K562 (cell line): ENCODE data around the gene ZNF814. TPM values are rescaled to one million over a fixed set of nuclear protein-coding genes. Genes with fewer than 3 reads are reported as not detected.
"Not testable (repeated sequence)": the region's sequence is repeated elsewhere in the genome, so short reads cannot be mapped to it uniquely, and the experiment has no call there.

Experiments used
- ATAC-seq: fragments of 200-7000 bp; cut with Tn5 transposase; 3 replicates; pipeline ENCODE4 v1.9.1; 2020; ENCODE audit warnings: moderate library complexity
- BruUV-seq: library from RNA; stranded (reverse); fragments of 400-500 nt; replicated peaks from 2 replicates; lab custom pipeline; 2021; lab: Mats Ljungman, UMichigan
- CTCF ChIA-PET: fragments of 300-600 bp; formaldehyde crosslinking; extraction: SDS; loops from one replicate; lab custom pipeline; 2021; ENCODE audit warnings: low intra/inter-chr PET ratio; lab: Yijun Ruan, JAX
- POLR2A ChIA-PET: fragments of 300-600, 350-650 bp; sonication (Branson Sonifier 250); formaldehyde crosslinking; extraction: SDS; loops from one replicate; lab custom pipeline; 2021; ENCODE audit warnings: antibody characterized with exemption, inconsistent platforms; lab: Yijun Ruan, JAX
- DNase-seq, 4 experiments: peaks; one replicate each; pipeline versions ENCODE4 v3.0.0 to v3.0.0-alpha.2; 2011 to 2018; ENCODE audit warnings: low spot score in 3 of 4, mixed read lengths in 3 of 4; ENCODE audit errors: extremely low read depth in 1 of 4
- FAIRE-seq: peaks from 2 replicates; lab custom pipeline; 2011; peaks lifted over from hg19 to GRCh38; lab: Jason Lieb, UNC
- H2AFZ ChIP-seq: 2 replicates; pipeline ENCODE4 v1.6.0; 2011; ENCODE audit warnings: low read depth, low read length, control low read depth, inconsistent platforms
- H3K27ac ChIP-seq: fragments of 200-600 bp; 3 replicates; pipeline ENCODE4 v1.8.0; 2011; ENCODE audit warnings: low read depth, mild to moderate bottlenecking, control low read depth, inconsistent platforms, low read length, moderate library complexity, mixed read lengths; ENCODE audit errors: extremely low read depth
- H3K27me3 ChIP-seq, 2 experiments: fragments of 300-600 bp in 1 of 2; 2 replicates in 1 of 2; 3 replicates in 1 of 2; pipeline versions ENCODE4 v1.6.0 to v1.8.0; 2011; ENCODE audit warnings: inconsistent platforms in 2 of 2, low read length in 2 of 2, mild to moderate bottlenecking in 1 of 2, mixed read lengths in 1 of 2, moderate library complexity in 1 of 2; ENCODE audit not compliant: control insufficient read depth in 2 of 2, insufficient read depth in 2 of 2
- H3K36me3 ChIP-seq: fragments of 300-600 bp; 3 replicates; pipeline ENCODE4 v1.8.0; 2011; ENCODE audit warnings: mild to moderate bottlenecking, low read length, inconsistent platforms; ENCODE audit not compliant: control insufficient read depth, insufficient read depth
- H3K4me1 ChIP-seq, 2 experiments: fragments of 200-600 bp in 1 of 2; replicated peaks in 1 of 2; 2 replicates in 1 of 2; 3 replicates in 1 of 2; pipeline versions ENCODE4 v1.5.1 to v1.8.0; 2011; ENCODE audit warnings: inconsistent platforms in 2 of 2, low read length in 2 of 2, mild to moderate bottlenecking in 1 of 2, mixed read lengths in 1 of 2, moderate library complexity in 1 of 2; ENCODE audit not compliant: control insufficient read depth in 2 of 2, insufficient read depth in 2 of 2
- H3K4me2 ChIP-seq: 2 replicates; pipeline ENCODE4 v1.6.1; 2011; ENCODE audit warnings: low read length, control low read depth, inconsistent platforms, mixed read lengths; ENCODE audit not compliant: insufficient read depth
- H3K4me3 ChIP-seq: fragments of 200-600 bp; sonication (generic), shearing (Covaris generic); 2 replicates; pipeline ENCODE4 v1.5.1; 2016; ENCODE audit warnings: control low read depth, inconsistent platforms
- H3K79me2 ChIP-seq: fragments of 200-600 bp; 3 replicates; pipeline ENCODE4 v1.8.0; 2011; ENCODE audit warnings: low read length, inconsistent platforms; ENCODE audit not compliant: control insufficient read depth, insufficient read depth
- H3K9ac ChIP-seq, 2 experiments: 2 replicates each; pipeline versions ENCODE4 v1.6.0 to v1.6.1; 2011; ENCODE audit warnings: low read depth in 2 of 2, low read length in 2 of 2, control low read depth in 1 of 2, inconsistent platforms in 1 of 2, mild to moderate bottlenecking in 1 of 2, mixed read lengths in 1 of 2; ENCODE audit not compliant: insufficient read depth in 1 of 2
- H3K9me1 ChIP-seq: one replicate; pipeline ENCODE4 v1.6.0; 2011; ENCODE audit warnings: inconsistent platforms, mild to moderate bottlenecking, low read length, moderate library complexity; ENCODE audit not compliant: control insufficient read depth, insufficient read depth
- H3K9me3 ChIP-seq: replicated peaks from 2 replicates; pipeline ENCODE4 v1.5.1; 2011; ENCODE audit warnings: low read depth, low read length, inconsistent platforms; ENCODE audit not compliant: control insufficient read depth, insufficient read depth
- H4K20me1 ChIP-seq: replicated peaks from 2 replicates; pipeline ENCODE4 v1.6.1; 2011; ENCODE audit warnings: low read length, inconsistent platforms, mixed read lengths; ENCODE audit not compliant: control insufficient read depth, insufficient read depth
- MEIS2 ChIP-seq: fragments of 450-650 bp; IDR thresholded peaks from 2 replicates; pipeline ENCODE4 v1.6.1; 2014; ENCODE audit warnings: mild to moderate bottlenecking; ENCODE audit not compliant: partially characterized antibody
- PRDM10 ChIP-seq: fragments of 450-650 bp; IDR thresholded peaks from 2 replicates; pipeline ENCODE4 v1.6.1; 2018; ENCODE audit not compliant: partially characterized antibody
- WGBS: fragments of 100-300 bp; shearing (Covaris generic); methylation state at CpG from one replicate; pipeline ENCODE4 v1.1.6; 2016; ENCODE audit warnings: low coverage, mixed read lengths; ENCODE audit not compliant: insufficient coverage; ENCODE audit errors: missing lambda C conversion rate; 5-methylcytosine and 5-hydroxymethylcytosine counted together
- in situ Hi-C: fragments of 300-500 bp; cut with MboI; formaldehyde crosslinking; loops from 4 replicates; pipeline ENCODE4 v1.15.0; 2018; ENCODE audit warnings: inconsistent platforms, mixed read lengths
- intact Hi-C: fragments of 100-400 bp; cut with micrococcal nuclease; formaldehyde crosslinking; loops from 2 replicates; pipeline ENCODE4 v1.14.2; 2022
- polyA plus RNA-seq, 8 experiments: library from polyadenylated mRNA; depleted of rRNA in 4 of 8; stranded (reverse) in 5 of 8; unstranded in 3 of 8; fragments of >200 nt; fragmentation: Nextera tagmentation in 2 of 8; fragmentation: Illumina TruSeq in 1 of 8; extraction: Ambion mirVana in 2 of 8; extraction: Trizol in 1 of 8; gene quantifications; 2 replicates each; pipeline versions ENCODE4 v1.2.1 to v1.2.3, GENCODE V29; 2011 to 2014; ENCODE audit warnings: inconsistent platforms in 1 of 8, missing spikeins in 1 of 8
- total RNA-seq, 7 experiments: library from RNA; depleted of rRNA in 6 of 7; stranded (reverse); fragments of >200 nt in 6 of 7; fragmentation: Illumina TruSeq in 2 of 7; extraction: Trizol in 2 of 7; gene quantifications; 2 replicates each; pipeline versions ENCODE4 v1.2.1 to v1.2.3, GENCODE V29; 2011 to 2021; ENCODE audit warnings: low replicate concordance in 1 of 7

ZNF814 gene
- total and polyA plus RNA-seq, 9 of the 15 experiments (the other 6 are each of a cell fraction or from before 2014, with no cell fraction given): 0.42 to 3.5 (median 1.9) TPM

DNA sequence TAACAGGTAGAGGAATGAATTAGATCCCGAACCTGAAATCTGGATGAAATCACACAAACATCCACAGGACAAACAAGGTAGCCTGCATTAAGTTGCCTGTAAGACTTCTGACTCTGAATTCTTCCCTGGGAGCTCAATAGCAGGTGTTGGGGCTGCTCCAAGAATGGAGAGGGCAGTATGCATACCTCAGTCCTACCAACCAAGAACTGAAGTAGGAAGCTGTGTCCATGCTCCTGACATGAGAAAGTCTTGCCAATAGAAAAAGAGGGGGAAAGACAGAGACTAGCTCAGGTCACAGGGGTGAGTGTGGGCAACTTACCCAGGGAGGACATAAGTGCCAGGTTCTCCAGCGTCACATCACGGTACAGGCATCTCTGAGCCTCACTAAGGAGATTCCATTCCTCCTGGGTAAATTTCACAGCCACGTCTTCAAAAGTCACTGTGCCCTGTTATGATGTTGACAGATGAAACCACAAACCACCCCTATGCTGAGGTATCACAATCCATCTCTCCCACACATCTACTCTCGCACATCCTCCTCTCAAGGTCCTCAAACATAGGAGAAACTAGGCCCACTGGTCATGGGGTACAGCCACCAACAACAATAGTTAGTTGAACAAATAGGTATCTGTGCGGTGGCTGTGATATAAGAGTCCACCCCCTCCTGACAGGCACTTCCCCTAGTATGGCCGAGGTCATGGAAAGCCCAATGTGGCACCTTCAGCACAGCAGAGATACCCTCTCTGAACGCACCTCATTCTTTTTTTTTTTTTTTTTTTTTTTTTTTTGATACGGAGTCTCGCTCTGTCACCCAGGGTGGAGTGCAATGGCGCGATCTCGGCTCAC is 75.6 kb downstream of the ZNF814 start:
- FAIRE-seq, POLR2A ChIA-PET, H3K9ac ChIP-seq, CTCF ChIA-PET, BruUV-seq, H3K27ac ChIP-seq, in situ Hi-C loops, H2AFZ ChIP-seq, DNase-seq, H3K9me3 ChIP-seq, intact Hi-C loops, H3K9me1 ChIP-seq, H3K27me3 ChIP-seq, H4K20me1 ChIP-seq, ATAC-seq: not testable (repeated sequence)
- 76% methylated on average over 6 of the region's 13 CpGs for WGBS
- peak; percentile 85 for TF ChIP-seq PRDM10
- peak; percentile 27 for TF ChIP-seq MEIS2
- Histone ChIP-seq H3K4me1 (peaks cover 7 to 16% of the 10 kb centered on the region in 2 experiments; a peak in 4 of 5 replicates), H3K79me2 (peaks cover 22% of the 10 kb centered on the region), H3K4me2 (peak overlapping the region; percentile 80), H3K36me3 (peaks cover 37% of the 10 kb centered on the region), H3K4me3 (peak overlapping the region; percentile 60)
